IMR-90 (cell line): ENCODE results near the gene CENPP.

Experiments used
- CEBPB ChIP-seq: IDR thresholded peaks from 2 replicates; pipeline ENCODE4 v1.6.1; 2012; ENCODE audit warnings: low read depth, low read length, improper control_type of control experiment
- CTCF ChIP-seq: conservative IDR thresholded peaks from 2 replicates; pipeline ENCODE4 v1.5.1; 2012; ENCODE audit warnings: mild to moderate bottlenecking, low read depth, low read length, improper control_type of control experiment
- ELK1 ChIP-seq: fragments of 150-350 bp; IDR thresholded peaks from 2 replicates; pipeline ENCODE4 v1.6.1; 2016; ENCODE audit warnings: low read depth, mild to moderate bottlenecking, low read length, moderate library complexity, borderline replicate concordance
- FOS ChIP-seq: fragments of 150-350 bp; IDR thresholded peaks from 2 replicates; pipeline ENCODE4 v1.6.1; 2016; ENCODE audit warnings: low read depth, low read length
- MAFK ChIP-seq: IDR thresholded peaks from 2 replicates; pipeline ENCODE4 v1.6.1; 2012; ENCODE audit warnings: low read depth, low read length, improper control_type of control experiment
- MXI1 ChIP-seq: IDR thresholded peaks from 2 replicates; pipeline ENCODE4 v1.6.1; 2012; ENCODE audit warnings: low read depth, mild to moderate bottlenecking, low read length, moderate library complexity, borderline replicate concordance
- POLR2A ChIP-seq: IDR thresholded peaks from 2 replicates; pipeline ENCODE4 v1.6.1; 2012; ENCODE audit warnings: mild to moderate bottlenecking, low read depth, low read length
- RAD21 ChIP-seq: IDR thresholded peaks from 2 replicates; pipeline ENCODE4 v1.6.1; 2012; ENCODE audit warnings: low read length, improper control_type of control experiment
- SMC3 ChIP-seq: fragments of 150-350 bp; IDR thresholded peaks from 2 replicates; pipeline ENCODE4 v1.6.1; 2016; ENCODE audit warnings: low read depth, mild to moderate bottlenecking, antibody characterized with exemption, low read length, moderate library complexity
- USF2 ChIP-seq: fragments of 150-350 bp; IDR thresholded peaks from 2 replicates; pipeline ENCODE4 v1.6.1; 2017; ENCODE audit warnings: mild to moderate bottlenecking, antibody characterized with exemption, low read length, low read depth

- TF ChIP-seq RAD21 (no peak), CTCF (no peak), CEBPB (no peak), SMC3 (no peak), POLR2A (no peak), MXI1 (no peak), USF2 (no peak), ELK1 (no peak), MAFK (no peak), FOS (no peak)
Observed at GRCh38 chr9:92619601-92620300, 294.0 kb downstream of the CENPP start.
